Measurements from ENCODE around the gene ANKRD22. TPM values are rescaled to one million over a fixed set of nuclear protein-coding genes. Genes with fewer than 3 reads are reported as not detected.

Gene ANKRD22
- total RNA-seq, 4 donors from 2014 or later, result 0.96 TPM; not detected in 3

- no peak for TF ChIP-seq EP300 (IDR thresholded peaks at IDR 0.05)
- TF ChIP-seq POLR2AphosphoS5 (IDR thresholded peaks at IDR 0.05), result no peak
- 77 to 100% methylated on average over 2 to 4 of the region's 6 CpGs for WGBS, 2 donors (ENCODE audit: low coverage in 1 of 2)
- no peak overlapping the region for H3K4me3 ChIP-seq
- H3K36me3 ChIP-seq, result no peaks in the 10 kb centered on the region
- H3K27me3 ChIP-seq, result no peaks in the 10 kb centered on the region
- H3K4me1 ChIP-seq, result no peaks in the 10 kb centered on the region
- no peaks in the 10 kb centered on the region for H3K9me3 ChIP-seq
- H3K27ac ChIP-seq, result no peak overlapping the region
- ATAC-seq, result no peak
Measured at GRCh38 chr10:88813200-88813599, 38.4 kb downstream of the ANKRD22 start.

- no peak for ATAC-seq
- 36 to 45% methylated on average over 5 of the region's 5 CpGs for WGBS, 2 donors (ENCODE audit: low coverage in 1 of 2)
Measured at GRCh38 chr10:88810196-88810961, 41.3 kb downstream of the ANKRD22 start.

GRCh38 chr10:88809621-88810020, 42.0 kb downstream of the ANKRD22 start:
- no peaks in the 10 kb centered on the region for H3K4me1 ChIP-seq
- ATAC-seq, result no peak

More at GRCh38 chr10:88810196-88810961, 41.3 kb downstream of the ANKRD22 start:
- Histone ChIP-seq H3K36me3 (no peaks in the 10 kb centered on the region), H3K4me1 (no peaks in the 10 kb centered on the region), H3K4me3 (no peak overlapping the region), H3K27me3 (no peaks in the 10 kb centered on the region), H3K27ac (no peak overlapping the region), H3K9me3 (no peaks in the 10 kb centered on the region)
- TF ChIP-seq, protein P1, sequence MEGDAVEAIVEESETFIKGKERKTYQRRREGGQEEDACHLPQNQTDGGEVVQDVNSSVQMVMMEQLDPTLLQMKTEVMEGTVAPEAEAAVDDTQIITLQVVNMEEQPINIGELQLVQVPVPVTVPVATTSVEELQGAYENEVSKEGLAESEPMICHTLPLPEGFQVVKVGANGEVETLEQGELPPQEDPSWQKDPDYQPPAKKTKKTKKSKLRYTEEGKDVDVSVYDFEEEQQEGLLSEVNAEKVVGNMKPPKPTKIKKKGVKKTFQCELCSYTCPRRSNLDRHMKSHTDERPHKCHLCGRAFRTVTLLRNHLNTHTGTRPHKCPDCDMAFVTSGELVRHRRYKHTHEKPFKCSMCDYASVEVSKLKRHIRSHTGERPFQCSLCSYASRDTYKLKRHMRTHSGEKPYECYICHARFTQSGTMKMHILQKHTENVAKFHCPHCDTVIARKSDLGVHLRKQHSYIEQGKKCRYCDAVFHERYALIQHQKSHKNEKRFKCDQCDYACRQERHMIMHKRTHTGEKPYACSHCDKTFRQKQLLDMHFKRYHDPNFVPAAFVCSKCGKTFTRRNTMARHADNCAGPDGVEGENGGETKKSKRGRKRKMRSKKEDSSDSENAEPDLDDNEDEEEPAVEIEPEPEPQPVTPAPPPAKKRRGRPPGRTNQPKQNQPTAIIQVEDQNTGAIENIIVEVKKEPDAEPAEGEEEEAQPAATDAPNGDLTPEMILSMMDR (IDR thresholded peaks at IDR 0.05), result peak in 3 of 4 experiments; percentile 37 to 54 (median 41)
- TF ChIP-seq EP300 (IDR thresholded peaks at IDR 0.05), result no peak
- no peak for TF ChIP-seq POLR2A (IDR thresholded peaks at IDR 0.05)
- no peak for TF ChIP-seq POLR2AphosphoS5 (IDR thresholded peaks at IDR 0.05)

DNA sequence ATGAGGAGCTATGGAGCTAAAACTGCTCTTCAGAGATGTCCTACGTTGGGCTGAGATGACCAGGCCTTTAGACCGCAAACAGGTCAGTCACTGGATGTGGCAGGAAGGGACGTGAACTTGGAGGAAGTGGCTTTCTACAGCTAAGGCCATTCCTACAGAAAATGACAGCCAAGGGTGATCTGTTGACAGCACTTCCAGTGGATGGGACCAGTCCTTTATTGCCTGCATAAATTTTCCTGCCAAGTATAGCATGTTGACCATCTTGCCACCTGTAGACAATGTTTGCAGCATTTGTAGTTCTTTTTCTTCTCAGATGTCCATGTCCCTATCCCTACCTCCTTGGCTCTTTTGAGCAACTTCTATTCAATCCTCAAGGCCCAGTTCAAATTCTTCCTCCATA, 45.7 kb downstream of the ANKRD22 start:
- Histone ChIP-seq H3K4me3 (no peak overlapping the region), H3K36me3 (no peaks in the 10 kb centered on the region), H3K9me3 (no peaks in the 10 kb centered on the region), H3K27ac (no peak overlapping the region), H3K4me1 (no peaks in the 10 kb centered on the region), H3K27me3 (peaks cover 5% of the 10 kb centered on the region)
- no peak for ATAC-seq
- no peak for TF ChIP-seq EP300 (IDR thresholded peaks at IDR 0.05)
- no peak for TF ChIP-seq POLR2A (IDR thresholded peaks at IDR 0.05)
- TF ChIP-seq, protein P1 (IDR thresholded peaks at IDR 0.05), result no peak
- TF ChIP-seq POLR2AphosphoS5 (IDR thresholded peaks at IDR 0.05), result no peak
- WGBS, 2 donors (ENCODE audit: low coverage in 1 of 2), result 79 to 94% methylated on average over 3 of the region's 3 CpGs

More at GRCh38 chr10:88809621-88810020, 42.0 kb downstream of the ANKRD22 start:
- Histone ChIP-seq H3K27me3 (no peaks in the 10 kb centered on the region), H3K27ac (no peak overlapping the region), H3K36me3 (no peaks in the 10 kb centered on the region), H3K4me3 (no peak overlapping the region), H3K9me3 (no peaks in the 10 kb centered on the region)
- 78% methylated on average over 4 of the region's 4 CpGs for WGBS, 2 donors (ENCODE audit: low coverage in 1 of 2)
- TF ChIP-seq EP300 (IDR thresholded peaks at IDR 0.05) (no peak), POLR2AphosphoS5 (IDR thresholded peaks at IDR 0.05) (no peak), POLR2A (IDR thresholded peaks at IDR 0.05) (no peak)
- TF ChIP-seq, protein P1 (IDR thresholded peaks at IDR 0.05), result no peak

GRCh38 chr10:88805361-88805760, 46.3 kb downstream of the ANKRD22 start:
- Histone ChIP-seq H3K27ac (no peak overlapping the region), H3K4me3 (no peak overlapping the region), H3K36me3 (no peaks in the 10 kb centered on the region), H3K4me1 (no peaks in the 10 kb centered on the region), H3K27me3 (peaks cover 5% of the 10 kb centered on the region), H3K9me3 (no peaks in the 10 kb centered on the region)
- 38 to 45% methylated on average over 2 of the region's 2 CpGs for WGBS, 2 donors (ENCODE audit: low coverage in 1 of 2)
- ATAC-seq, result no peak
- TF ChIP-seq POLR2A (IDR thresholded peaks at IDR 0.05) (no peak), POLR2AphosphoS5 (IDR thresholded peaks at IDR 0.05) (no peak), EP300 (IDR thresholded peaks at IDR 0.05) (no peak)
- TF ChIP-seq, protein P1 (IDR thresholded peaks at IDR 0.05), result no peak

Measured in gastroesophageal sphincter (tissue), 4 donors.